CD14-positive monocyte (primary cell): ENCODE measurements around the gene SLIT1. TPM values are rescaled to one million over a fixed set of nuclear protein-coding genes. Genes with fewer than 3 reads are reported as not detected.

Source experiments
- DNase-seq, 3 donors: peaks; one replicate each; pipeline ENCODE4 v3.0.0-alpha.2; 2011 to 2022
- H2AFZ ChIP-seq: 2 replicates; pipeline ENCODE4 v1.6.0; 2012; ENCODE audit warnings: mild to moderate bottlenecking, low read depth, low read length, inconsistent platforms; ENCODE audit not compliant: insufficient read depth, poor library complexity, severe bottlenecking
- H3K27ac ChIP-seq, 2 donors: 1 replicate in 1 of 2; 2 replicates in 1 of 2; pipeline ENCODE4 v1.5.1; 2012 to 2013; ENCODE audit warnings: low read length in 2 of 2, control low read depth in 1 of 2, inconsistent platforms in 1 of 2, low read depth in 1 of 2, mild to moderate bottlenecking in 1 of 2
- H3K27me3 ChIP-seq, 2 donors: one replicate each; pipeline versions ENCODE4 v1.6.0 to v1.6.1; 2011 to 2013; ENCODE audit warnings: low read length in 2 of 2; ENCODE audit not compliant: control insufficient read depth in 2 of 2, insufficient read depth in 2 of 2
- H3K36me3 ChIP-seq, 2 donors: replicated peaks in 1 of 2; 1 replicate in 1 of 2; 2 replicates in 1 of 2; pipeline versions ENCODE4 v1.5.1 to v1.6.1; 2012 to 2013; ENCODE audit warnings: low read length in 2 of 2, control low read depth in 1 of 2, inconsistent platforms in 1 of 2, mild to moderate bottlenecking in 1 of 2; ENCODE audit not compliant: insufficient read depth in 2 of 2, control insufficient read depth in 1 of 2
- H3K4me1 ChIP-seq, 2 donors: 1 replicate in 1 of 2; 2 replicates in 1 of 2; pipeline versions ENCODE4 v1.5.1 to v1.6.1; 2012 to 2013; ENCODE audit warnings: low read length in 2 of 2, control low read depth in 1 of 2, inconsistent platforms in 1 of 2, mild to moderate bottlenecking in 1 of 2, moderate library complexity in 1 of 2; ENCODE audit not compliant: insufficient read depth in 2 of 2, control insufficient read depth in 1 of 2
- H3K4me2 ChIP-seq: replicated peaks from 2 replicates; pipeline ENCODE3; 2012; ENCODE audit warnings: low read length, moderate library complexity, mild to moderate bottlenecking; ENCODE audit not compliant: poor library complexity, severe bottlenecking; ENCODE audit errors: extremely low read depth
- H3K4me3 ChIP-seq, 3 experiments: fragments of 200-600 bp in 1 of 3; sonication (generic) in 1 of 3; replicated peaks in 1 of 3; 1 replicate in 2 of 3; 2 replicates in 1 of 3; pipeline ENCODE4 v1.5.1; 2011 to 2013; ENCODE audit warnings: low read length in 3 of 3, mild to moderate bottlenecking in 3 of 3, control low read depth in 2 of 3, low read depth in 2 of 3, inconsistent platforms in 1 of 3, moderate library complexity in 1 of 3
- H3K79me2 ChIP-seq: 2 replicates; pipeline ENCODE4 v1.6.0; 2012; ENCODE audit warnings: mild to moderate bottlenecking, control low read depth, inconsistent platforms, low read length, moderate library complexity; ENCODE audit not compliant: insufficient read depth
- H3K9ac ChIP-seq: 2 replicates; pipeline ENCODE4 v1.6.0; 2017; ENCODE audit warnings: low read length, mild to moderate bottlenecking; ENCODE audit not compliant: insufficient read depth, poor library complexity, severe bottlenecking
- H3K9me3 ChIP-seq, 2 donors: replicated peaks in 1 of 2; 1 replicate in 1 of 2; 2 replicates in 1 of 2; pipeline versions ENCODE4 v1.5.1 to v1.6.1; 2012 to 2013; ENCODE audit warnings: low read length in 2 of 2, control low read depth in 1 of 2; ENCODE audit not compliant: control insufficient read depth in 1 of 2, insufficient read depth in 1 of 2
- H4K20me1 ChIP-seq: 2 replicates; pipeline ENCODE4 v1.6.0; 2012; ENCODE audit warnings: mild to moderate bottlenecking, low read length, control low read depth, moderate library complexity; ENCODE audit not compliant: insufficient read depth
- H3K27ac Mint-ChIP-seq, 7 donors: one replicate each; pipeline ENCODE4 v1.8.0; 2020; ENCODE audit warnings: mild to moderate bottlenecking in 7 of 7, mixed read lengths in 7 of 7, moderate library complexity in 6 of 7, inconsistent platforms in 2 of 7
- H3K27me3 Mint-ChIP-seq, 3 donors: one replicate each; pipeline ENCODE4 v1.8.0; 2021 to 2022; ENCODE audit warnings: low read depth in 3 of 3, mild to moderate bottlenecking in 3 of 3, mixed read lengths in 3 of 3, moderate library complexity in 3 of 3, inconsistent platforms in 1 of 3
- H3K36me3 Mint-ChIP-seq, 2 donors: one replicate each; pipeline ENCODE4 v1.8.0; 2020; ENCODE audit warnings: mixed read lengths in 2 of 2, inconsistent platforms in 1 of 2, mild to moderate bottlenecking in 1 of 2
- H3K4me1 Mint-ChIP-seq: one replicate; pipeline ENCODE4 v1.8.0; 2020; ENCODE audit warnings: mild to moderate bottlenecking, mixed read lengths
- H3K4me3 Mint-ChIP-seq, 2 donors: one replicate each; pipeline ENCODE4 v1.8.0; 2020; ENCODE audit warnings: mild to moderate bottlenecking in 2 of 2, mixed read lengths in 2 of 2, moderate library complexity in 1 of 2
- H3K9me3 Mint-ChIP-seq, 7 donors: one replicate each; pipeline ENCODE4 v1.8.0; 2020 to 2022; ENCODE audit warnings: mixed read lengths in 7 of 7, mild to moderate bottlenecking in 6 of 7, moderate library complexity in 6 of 7, inconsistent platforms in 2 of 7
- WGBS: methylation state at CpG from one replicate; pipeline ENCODE4 v1.1.5; 2013; ENCODE audit warnings: missing lambda C conversion rate; ENCODE audit not compliant: insufficient coverage; 5-methylcytosine and 5-hydroxymethylcytosine counted together
- intact Hi-C, 2 donors: fragments of 100-400 bp; cut with micrococcal nuclease; formaldehyde crosslinking; loops; one replicate each; pipeline versions ENCODE4 v1.15.0 to v1.15.1; 2023
- polyA plus RNA-seq, 3 donors: library from polyadenylated mRNA; depleted of rRNA in 1 of 3; unstranded in 2 of 3; stranded (reverse) in 1 of 3; fragments of 300-500 nt in 2 of 3; fragments of >200 nt in 1 of 3; fragmentation: Illumina TruSeq in 2 of 3; gene quantifications; 1 replicate in 2 of 3; 2 replicates in 1 of 3; pipeline ENCODE4 v1.2.3, GENCODE V29; 2012 to 2021
- TF ChIP-seq, protein P1 (sequence below): fragments of 200-600 bp; IDR thresholded peaks from one replicate; pipeline ENCODE4 v1.8.0; 2022; ENCODE audit warnings: antibody characterized with exemption, mild to moderate bottlenecking

Gene SLIT1
- polyA plus RNA-seq, 3 donors: 0.05 to 0.81 (median 0.16) TPM

DNA sequence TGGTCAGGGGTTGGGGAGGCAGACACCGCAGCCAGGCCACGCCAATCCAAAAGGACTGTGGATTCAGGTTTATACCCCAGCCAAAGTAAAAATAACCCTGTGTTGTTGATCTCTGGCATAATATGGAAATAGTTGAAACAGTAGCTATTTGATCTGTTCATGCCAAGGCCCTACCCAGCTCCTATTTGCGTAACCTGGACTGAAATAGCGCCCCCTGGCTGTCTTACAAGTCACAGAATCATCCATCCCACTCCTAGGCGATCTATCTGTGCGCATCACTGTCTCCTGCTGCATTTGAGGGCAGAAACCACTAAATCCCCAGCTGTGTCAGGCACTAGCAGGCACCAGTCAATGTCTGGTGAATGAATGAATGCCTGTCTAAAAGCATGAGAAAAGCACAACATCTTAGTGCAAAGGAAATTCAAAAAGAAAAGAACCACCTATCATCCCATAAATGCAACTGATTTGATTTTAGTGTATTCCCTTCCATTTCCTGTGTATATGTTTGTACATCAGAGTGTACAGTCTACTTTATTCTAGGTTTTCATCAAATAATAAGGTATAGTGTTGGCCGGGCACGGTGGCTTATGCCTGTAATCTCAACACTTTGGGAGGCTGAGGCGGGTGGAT, 160.0 kb downstream of the SLIT1 start:
- intact Hi-C loops: no loop called here
- peaks cover 0 to 2% (median 0%) of the 10 kb centered on the region in 3 donors for H3K27me3 Mint-ChIP-seq
- 38% methylated on average over 3 of the region's 9 CpGs for WGBS
- Histone ChIP-seq H3K27ac (no peak overlapping the region), H3K4me2 (no peak overlapping the region), H3K9ac (no peak overlapping the region), H3K9me3 (no peaks in the 10 kb centered on the region), H4K20me1 (no peaks in the 10 kb centered on the region), H3K36me3 (no peaks in the 10 kb centered on the region), H2AFZ (no peak overlapping the region), H3K79me2 (no peaks in the 10 kb centered on the region), H3K4me3 (no peak overlapping the region), H3K4me1 (no peaks in the 10 kb centered on the region), H3K27me3 (no peaks in the 10 kb centered on the region)
- H3K9me3 Mint-ChIP-seq: no peaks in the 10 kb centered on the region
- no peak overlapping the region for H3K27ac Mint-ChIP-seq
- TF ChIP-seq, protein P1, sequence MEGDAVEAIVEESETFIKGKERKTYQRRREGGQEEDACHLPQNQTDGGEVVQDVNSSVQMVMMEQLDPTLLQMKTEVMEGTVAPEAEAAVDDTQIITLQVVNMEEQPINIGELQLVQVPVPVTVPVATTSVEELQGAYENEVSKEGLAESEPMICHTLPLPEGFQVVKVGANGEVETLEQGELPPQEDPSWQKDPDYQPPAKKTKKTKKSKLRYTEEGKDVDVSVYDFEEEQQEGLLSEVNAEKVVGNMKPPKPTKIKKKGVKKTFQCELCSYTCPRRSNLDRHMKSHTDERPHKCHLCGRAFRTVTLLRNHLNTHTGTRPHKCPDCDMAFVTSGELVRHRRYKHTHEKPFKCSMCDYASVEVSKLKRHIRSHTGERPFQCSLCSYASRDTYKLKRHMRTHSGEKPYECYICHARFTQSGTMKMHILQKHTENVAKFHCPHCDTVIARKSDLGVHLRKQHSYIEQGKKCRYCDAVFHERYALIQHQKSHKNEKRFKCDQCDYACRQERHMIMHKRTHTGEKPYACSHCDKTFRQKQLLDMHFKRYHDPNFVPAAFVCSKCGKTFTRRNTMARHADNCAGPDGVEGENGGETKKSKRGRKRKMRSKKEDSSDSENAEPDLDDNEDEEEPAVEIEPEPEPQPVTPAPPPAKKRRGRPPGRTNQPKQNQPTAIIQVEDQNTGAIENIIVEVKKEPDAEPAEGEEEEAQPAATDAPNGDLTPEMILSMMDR: peak; percentile 84
- peak; percentile 27 to 52 (median 32) for DNase-seq
- peaks cover 13% of the 10 kb centered on the region for H3K4me1 Mint-ChIP-seq
- no peaks in the 10 kb centered on the region for H3K36me3 Mint-ChIP-seq
- H3K4me3 Mint-ChIP-seq: no peak overlapping the region

DNA sequence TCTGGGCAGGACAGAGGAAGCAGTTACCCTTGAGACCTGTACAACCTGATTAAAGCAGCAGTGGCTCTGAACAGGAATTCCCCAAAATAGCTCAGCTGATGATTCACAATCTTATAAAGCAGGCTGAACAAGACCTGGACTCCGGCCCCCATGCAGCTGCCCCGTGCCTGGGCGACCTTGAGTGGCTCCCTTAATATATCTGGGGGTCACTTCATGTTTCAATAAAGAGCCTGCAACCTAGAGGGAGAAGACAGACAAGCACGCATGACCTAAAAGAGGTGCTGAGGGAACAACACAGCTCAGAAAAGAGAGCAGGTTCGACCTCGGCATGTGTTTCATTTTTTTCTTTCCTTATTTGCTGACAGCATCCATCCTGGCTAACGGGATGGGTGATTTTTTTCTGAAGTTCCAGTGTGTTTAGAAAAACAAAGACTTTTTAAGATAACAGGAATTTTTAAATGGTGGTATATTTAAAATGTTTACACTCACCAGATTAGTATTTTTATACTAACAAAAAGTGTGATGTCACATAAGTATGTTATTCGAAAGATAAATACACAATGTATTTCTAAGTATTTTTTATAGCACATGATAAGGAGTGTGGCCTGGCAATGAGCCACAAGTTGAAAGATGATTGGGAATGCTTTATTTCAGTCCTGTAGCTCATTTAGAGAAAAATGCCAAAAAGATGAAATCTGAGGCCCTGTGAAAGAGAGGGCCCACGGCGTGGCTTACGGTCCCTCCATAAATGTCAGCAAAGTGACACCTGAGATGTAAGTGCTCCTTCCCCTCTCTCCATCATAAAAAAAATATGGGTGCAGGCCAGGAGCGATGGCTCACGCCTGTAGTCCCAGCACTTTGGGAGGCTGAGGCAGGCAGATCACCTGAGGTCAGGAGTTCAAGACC, 161.3 kb downstream of the SLIT1 start:
- peak in 1 of 3 donors; percentile 21 for DNase-seq
- H3K9me3 Mint-ChIP-seq: no peaks in the 10 kb centered on the region
- TF ChIP-seq, protein P1: no peak
- no peak overlapping the region for H3K27ac Mint-ChIP-seq
- H3K27ac ChIP-seq: no peak overlapping the region
- no peak overlapping the region for H3K9ac ChIP-seq
- no peaks in the 10 kb centered on the region for H3K9me3 ChIP-seq
- WGBS: 49% methylated on average over 6 of the region's 13 CpGs
- no peak overlapping the region for H3K4me2 ChIP-seq
- H3K4me1 Mint-ChIP-seq: peaks cover 13% of the 10 kb centered on the region
- no peak overlapping the region for H3K4me3 Mint-ChIP-seq
- H3K4me3 ChIP-seq: no peak overlapping the region
- intact Hi-C loops: loop anchor here in 1 of 2 donors (5.0 kb wide), 1 partner anchor 387 kb away; no protein-coding TSS in a partner anchor
- no peak overlapping the region for H2AFZ ChIP-seq
- H3K4me1 ChIP-seq: no peaks in the 10 kb centered on the region
- no peaks in the 10 kb centered on the region for H4K20me1 ChIP-seq
- no peaks in the 10 kb centered on the region for H3K79me2 ChIP-seq
- H3K27me3 Mint-ChIP-seq: peaks cover 0 to 2% (median 0%) of the 10 kb centered on the region in 3 donors
- no peaks in the 10 kb centered on the region for H3K36me3 Mint-ChIP-seq
- H3K36me3 ChIP-seq: no peaks in the 10 kb centered on the region
- H3K27me3 ChIP-seq: no peaks in the 10 kb centered on the region
